ENCODE measurements around the gene MIA. TPM values are rescaled to one million over a fixed set of nuclear protein-coding genes. Genes with fewer than 3 reads are reported as not detected.
A peak's percentile ranks its signal among the peaks of the same experiment; 100 is the strongest.
"Not testable (repeated sequence)": the region's sequence is repeated elsewhere in the genome, so short reads cannot be mapped to it uniquely, and the experiment has no call there.

MIA gene
- total and polyA plus RNA-seq, 9 of the 15 experiments (the other 6 are each of a cell fraction or from before 2014, with no cell fraction given), result 0.21 TPM; not detected in 8

- H3K9me1 ChIP-seq (ENCODE audit: control insufficient read depth, insufficient read depth, low read length); BruUV-seq (replicated peaks); H3K9me3 ChIP-seq (replicated peaks; ENCODE audit: control insufficient read depth, insufficient read depth, low read depth, low read length); H3K9ac ChIP-seq (ENCODE audit: insufficient read depth in 1 of 2, low read depth in 2 of 2, low read length in 2 of 2); H4K20me1 ChIP-seq (replicated peaks; ENCODE audit: control insufficient read depth, insufficient read depth, low read length); in situ Hi-C loops (cut with MboI); H3K79me2 ChIP-seq (ENCODE audit: control insufficient read depth, insufficient read depth, low read length); H3K36me3 ChIP-seq (ENCODE audit: control insufficient read depth, insufficient read depth, low read length); H3K27me3 ChIP-seq (ENCODE audit: control insufficient read depth in 2 of 2, insufficient read depth in 2 of 2, low read length in 2 of 2); H3K4me2 ChIP-seq (ENCODE audit: insufficient read depth, low read length); H3K4me3 ChIP-seq: not testable (repeated sequence)
- WGBS (ENCODE audit: insufficient coverage, low coverage, missing lambda C conversion rate), result 33% methylated on average over 6 of the region's 6 CpGs
- intact Hi-C loops (cut with micrococcal nuclease), result loop anchor here (5.0 kb wide), 1 partner anchor 157 kb away; no protein-coding TSS in a partner anchor
- CTCF ChIA-PET (ENCODE audit: low intra/inter-chr PET ratio), result interaction anchor here (0.6 kb wide), 1 partner anchor 185 kb away, joined by 5 read pairs; no protein-coding TSS in a partner anchor
- FAIRE-seq, result peak; percentile 58
- peaks cover 32 to 38% of the 10 kb centered on the region in 2 experiments for H3K4me1 ChIP-seq (replicated peaks in 1 of 2; ENCODE audit: control insufficient read depth in 2 of 2, insufficient read depth in 2 of 2, low read length in 2 of 2)
- peak in 2 of 4 experiments; percentile 16 to 65 for DNase-seq (ENCODE audit: extremely low read depth in 1 of 4, low spot score in 3 of 4)
- POLR2A ChIA-PET, result interaction anchor here (0.6 kb wide), 1 partner anchor 675 kb away, joined by 3 read pairs; no protein-coding TSS in a partner anchor
- 0 out of 3 replicates have a peak, but pooled peaks have one; percentile 16 for ATAC-seq
- H2AFZ ChIP-seq (ENCODE audit: low read depth, low read length), result 0 out of 2 replicates have a peak overlapping the region, but pooled peaks have one; percentile 40
- 0 out of 3 replicates have a peak overlapping the region, but pooled peaks have one; percentile 48 for H3K27ac ChIP-seq (ENCODE audit: extremely low read depth, low read depth, low read length)
- peak; percentile 55; the same call in 1 of the 2 replicates for TF ChIP-seq SMC3 (conservative IDR thresholded peaks at IDR 0.05; ENCODE audit: insufficient read depth, low read depth, low read length)
- 0 out of 2 replicates have a peak, but pooled peaks have one; percentile 29 for TF ChIP-seq SP1 (CRISPR knock-in tag; IDR thresholded peaks at IDR 0.05)
- 0 out of 2 replicates have a peak, but pooled peaks have one; percentile 23 for TF ChIP-seq ATF7 (IDR thresholded peaks at IDR 0.05)
- TF ChIP-seq ADNP (tag; IDR thresholded peaks at IDR 0.05), result 0 out of 2 replicates have a peak, but pooled peaks have one; percentile 39
- TF ChIP-seq RAD21 (CRISPR knock-in tag; conservative IDR thresholded peaks at IDR 0.05 in 1 of 2, IDR thresholded peaks at IDR 0.05 in 1 of 2), result peak; percentile 58
- peak in 1 of 2 experiments; percentile 19; a peak in 1 of 4 replicates for TF ChIP-seq ZNF639 (CRISPR knock-in tag; conservative IDR thresholded peaks at IDR 0.05 in 1 of 2, IDR thresholded peaks at IDR 0.05 in 1 of 2)
- peak; percentile 60 to 78 (median 63); a peak in 5 of 6 replicates for TF ChIP-seq CTCF (IDR thresholded peaks at IDR 0.05 in 2 of 3, conservative IDR thresholded peaks at IDR 0.05 in 1 of 3; ENCODE audit: insufficient read depth in 2 of 3, low read depth in 1 of 3, low read length in 3 of 3)
Observed at GRCh38 chr19:40819479-40820234, 44.3 kb downstream of the MIA start.

Measured in K562 (cell line).